GM21360 (cell line): ENCODE data around the gene SORCS1.
"Not testable (repeated sequence)": the region's sequence is repeated elsewhere in the genome, so short reads cannot be mapped to it uniquely, and the experiment has no call there.

ENCODE experiments used
- ATAC-seq: cut with Tn5 transposase; IDR thresholded peaks from one replicate; pipeline ENCODE4 v1.9.1; 2021; ENCODE audit warnings: mild to moderate bottlenecking, moderate library complexity; ENCODE audit not compliant: unreplicated experiment

SORCS1 gene

GRCh38 chr10:107054469-107055156 is 109.9 kb downstream of the SORCS1 start:
- no peak for ATAC-seq

- ATAC-seq, result no peak
Observed at GRCh38 chr10:107051769-107052168, 112.7 kb downstream of the SORCS1 start.

- ATAC-seq, result no peak
Observed at GRCh38 chr10:107043461-107043860, 121.0 kb downstream of the SORCS1 start.

- ATAC-seq, result no peak
Observed at GRCh38 chr10:107037192-107038122, 127.0 kb downstream of the SORCS1 start.

GRCh38 chr10:107033799-107034422 is 130.6 kb downstream of the SORCS1 start:
- ATAC-seq, result no peak

- ATAC-seq, result no peak
Observed at GRCh38 chr10:107032700-107033401, 131.7 kb downstream of the SORCS1 start.

- no peak for ATAC-seq
Observed at GRCh38 chr10:107031931-107032699, 132.4 kb downstream of the SORCS1 start.

GRCh38 chr10:107028236-107028635 is 136.3 kb downstream of the SORCS1 start:
- no peak for ATAC-seq

GRCh38 chr10:107025676-107026075 is 138.8 kb downstream of the SORCS1 start:
- ATAC-seq, result no peak

- ATAC-seq, result not testable (repeated sequence)
Observed at GRCh38 chr10:107024033-107024432, 140.5 kb downstream of the SORCS1 start.

- ATAC-seq, result no peak
Observed at GRCh38 chr10:107022600-107023354, 141.7 kb downstream of the SORCS1 start.

- ATAC-seq, result no peak
Observed at GRCh38 chr10:107019154-107019553, 145.4 kb downstream of the SORCS1 start.

- no peak for ATAC-seq
Observed at GRCh38 chr10:107013258-107014006, 151.1 kb downstream of the SORCS1 start.

GRCh38 chr10:107011992-107012391 is 152.5 kb downstream of the SORCS1 start:
- ATAC-seq, result no peak

- ATAC-seq, result no peak
Observed at GRCh38 chr10:107011105-107011504, 153.4 kb downstream of the SORCS1 start.

GRCh38 chr10:107010531-107010930 is 154.0 kb downstream of the SORCS1 start:
- no peak for ATAC-seq

GRCh38 chr10:107004362-107004761 is 160.1 kb downstream of the SORCS1 start:
- ATAC-seq, result no peak

GRCh38 chr10:107002068-107002467 is 162.4 kb downstream of the SORCS1 start:
- ATAC-seq, result no peak
